Lung (tissue), 12 donors: ENCODE data around the gene HLA-DOA. TPM values are rescaled to one million over a fixed set of nuclear protein-coding genes. Genes with fewer than 3 reads are reported as not detected.

Experiments used
- ATAC-seq: fragments of 200-7000 bp; cut with Tn5 transposase; one replicate; pipeline ENCODE4 v1.9.1; 2020; ENCODE audit warnings: moderate number of reproducible peaks; ENCODE audit not compliant: insufficient read depth, low FRiP score
- DNase-seq, 3 donors: peaks; one replicate each; pipeline ENCODE4 v3.0.0-alpha.2; 2013 to 2017
- H3K27ac ChIP-seq, 2 donors: one replicate each; pipeline ENCODE4 v1.5.1; 2013; ENCODE audit warnings: mild to moderate bottlenecking in 2 of 2, moderate library complexity in 2 of 2, control low read depth in 1 of 2, inconsistent platforms in 1 of 2, low read depth in 1 of 2, low read length in 1 of 2
- H3K27me3 ChIP-seq, 3 donors: one replicate each; pipeline ENCODE4 v1.5.1; 2013; ENCODE audit warnings: low read length in 2 of 3; ENCODE audit not compliant: control insufficient read depth in 3 of 3, insufficient read depth in 3 of 3
- H3K36me3 ChIP-seq, 4 donors: one replicate each; pipeline ENCODE4 v1.5.1; 2013; ENCODE audit warnings: low read length in 4 of 4, mild to moderate bottlenecking in 1 of 4, moderate library complexity in 1 of 4; ENCODE audit not compliant: control insufficient read depth in 4 of 4, insufficient read depth in 4 of 4
- H3K4me1 ChIP-seq, 5 donors: one replicate each; pipeline ENCODE4 v1.5.1; 2013; ENCODE audit warnings: low read length in 5 of 5, mild to moderate bottlenecking in 2 of 5, moderate library complexity in 1 of 5; ENCODE audit not compliant: control insufficient read depth in 5 of 5, insufficient read depth in 5 of 5
- H3K4me3 ChIP-seq: one replicate; pipeline ENCODE4 v1.5.1; 2013; ENCODE audit warnings: mild to moderate bottlenecking, control low read depth, moderate library complexity
- H3K9ac ChIP-seq, 2 donors: one replicate each; pipeline ENCODE4 v1.5.1; 2013; ENCODE audit warnings: low read length in 2 of 2, control low read depth in 1 of 2; ENCODE audit not compliant: insufficient read depth in 1 of 2
- H3K9me3 ChIP-seq, 4 donors: one replicate each; pipeline ENCODE4 v1.5.1; 2013; ENCODE audit warnings: low read length in 3 of 4, mild to moderate bottlenecking in 1 of 4, moderate library complexity in 1 of 4; ENCODE audit not compliant: control insufficient read depth in 4 of 4, insufficient read depth in 3 of 4
- WGBS, 2 donors: extraction: QIAGEN DNeasy Blood & Tissue Kit; methylation state at CpG; one replicate each; pipeline ENCODE4 v1.1.7; 2013; 5-methylcytosine and 5-hydroxymethylcytosine counted together
- polyA plus RNA-seq, 2 donors: library from polyadenylated mRNA; stranded (reverse); fragments of 200-250 nt; gene quantifications; one replicate each; pipeline ENCODE4 v1.2.1, GENCODE V29; 2013
- total RNA-seq, 2 donors: library from RNA; depleted of rRNA in 1 of 2; stranded (reverse); fragments of >200 nt in 1 of 2; gene quantifications; one replicate each; pipeline ENCODE4 v1.2.1, GENCODE V29; 2014 to 2021
- TF ChIP-seq, protein P1 (sequence below): IDR thresholded peaks from 2 replicates; pipeline ENCODE4 v1.5.1; 2012; ENCODE audit warnings: mild to moderate bottlenecking; ENCODE audit errors: control extremely low read depth, extremely low read depth
- donor health status: control.
- donor health status: control.
- donor health status: Bipolar disorder and iron deficiency.
- donor health status: healthy.
- donor health status: DM: yes; HTN: yes; CAD: no.

Gene HLA-DOA
- total and polyA plus RNA-seq, 4 donors, result 4.6 to 26.4 (median 16.8) TPM

GRCh38 chr6:33023536-33023935 is 14.1 kb upstream of the HLA-DOA start:
- ATAC-seq, result no peak
- Histone ChIP-seq H3K4me1 (peaks cover 0 to 5% (median 4%) of the 10 kb centered on the region in 5 donors), H3K27ac (no peak overlapping the region), H3K9me3 (no peaks in the 10 kb centered on the region), H3K27me3 (no peaks in the 10 kb centered on the region), H3K9ac (no peak overlapping the region), H3K36me3 (no peaks in the 10 kb centered on the region), H3K4me3 (no peak overlapping the region)
- 63 to 65% methylated on average over 3 of the region's 3 CpGs for WGBS, 2 donors
- TF ChIP-seq, protein P1, sequence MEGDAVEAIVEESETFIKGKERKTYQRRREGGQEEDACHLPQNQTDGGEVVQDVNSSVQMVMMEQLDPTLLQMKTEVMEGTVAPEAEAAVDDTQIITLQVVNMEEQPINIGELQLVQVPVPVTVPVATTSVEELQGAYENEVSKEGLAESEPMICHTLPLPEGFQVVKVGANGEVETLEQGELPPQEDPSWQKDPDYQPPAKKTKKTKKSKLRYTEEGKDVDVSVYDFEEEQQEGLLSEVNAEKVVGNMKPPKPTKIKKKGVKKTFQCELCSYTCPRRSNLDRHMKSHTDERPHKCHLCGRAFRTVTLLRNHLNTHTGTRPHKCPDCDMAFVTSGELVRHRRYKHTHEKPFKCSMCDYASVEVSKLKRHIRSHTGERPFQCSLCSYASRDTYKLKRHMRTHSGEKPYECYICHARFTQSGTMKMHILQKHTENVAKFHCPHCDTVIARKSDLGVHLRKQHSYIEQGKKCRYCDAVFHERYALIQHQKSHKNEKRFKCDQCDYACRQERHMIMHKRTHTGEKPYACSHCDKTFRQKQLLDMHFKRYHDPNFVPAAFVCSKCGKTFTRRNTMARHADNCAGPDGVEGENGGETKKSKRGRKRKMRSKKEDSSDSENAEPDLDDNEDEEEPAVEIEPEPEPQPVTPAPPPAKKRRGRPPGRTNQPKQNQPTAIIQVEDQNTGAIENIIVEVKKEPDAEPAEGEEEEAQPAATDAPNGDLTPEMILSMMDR, result no peak
- DNase-seq, result no peak

DNA sequence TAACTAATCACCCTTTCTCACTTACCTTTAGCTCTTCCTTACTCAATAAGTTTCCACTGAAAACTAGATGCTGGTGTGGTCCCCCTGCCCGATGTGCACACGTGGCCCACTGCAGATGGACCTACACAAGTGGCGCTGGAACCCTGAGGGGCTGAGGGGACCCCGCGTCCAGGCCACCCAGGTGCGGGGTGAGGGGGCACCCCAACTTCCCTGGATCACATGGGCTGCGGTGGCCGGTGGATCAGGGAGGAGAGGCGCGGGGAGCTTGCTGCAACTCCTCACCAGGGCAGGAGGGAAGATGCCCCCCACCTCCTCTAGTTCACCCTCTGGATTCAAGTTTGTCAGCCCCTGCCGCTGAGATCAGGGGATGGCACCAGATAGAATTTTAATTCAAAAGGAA is 12.5 kb upstream of the HLA-DOA start:
- Histone ChIP-seq H3K9ac (no peak overlapping the region), H3K4me1 (peaks cover 0 to 5% (median 4%) of the 10 kb centered on the region in 5 donors), H3K36me3 (no peaks in the 10 kb centered on the region), H3K4me3 (no peak overlapping the region), H3K27me3 (peaks cover 0 to 3% (median 0%) of the 10 kb centered on the region in 3 donors), H3K9me3 (no peaks in the 10 kb centered on the region), H3K27ac (no peak overlapping the region)
- 92% methylated on average over 11 of the region's 11 CpGs for WGBS, 2 donors
- DNase-seq (no peak), ATAC-seq (no peak)
- TF ChIP-seq, protein P1, result no peak

GRCh38 chr6:33019372-33019771 is 10.0 kb upstream of the HLA-DOA start:
- no peak overlapping the region for H3K9ac ChIP-seq
- no peak for DNase-seq
- no peak for ATAC-seq
- peak overlapping the region; percentile 60 to 96 for H3K27ac ChIP-seq
- peaks cover 0 to 9% (median 4%) of the 10 kb centered on the region in 5 donors for H3K4me1 ChIP-seq
- H3K36me3 ChIP-seq, result no peaks in the 10 kb centered on the region
- H3K9me3 ChIP-seq, result no peaks in the 10 kb centered on the region
- H3K27me3 ChIP-seq, result peaks cover 0 to 3% (median 0%) of the 10 kb centered on the region in 3 donors
- TF ChIP-seq, protein P1, result no peak
- H3K4me3 ChIP-seq, result no peak overlapping the region

DNA sequence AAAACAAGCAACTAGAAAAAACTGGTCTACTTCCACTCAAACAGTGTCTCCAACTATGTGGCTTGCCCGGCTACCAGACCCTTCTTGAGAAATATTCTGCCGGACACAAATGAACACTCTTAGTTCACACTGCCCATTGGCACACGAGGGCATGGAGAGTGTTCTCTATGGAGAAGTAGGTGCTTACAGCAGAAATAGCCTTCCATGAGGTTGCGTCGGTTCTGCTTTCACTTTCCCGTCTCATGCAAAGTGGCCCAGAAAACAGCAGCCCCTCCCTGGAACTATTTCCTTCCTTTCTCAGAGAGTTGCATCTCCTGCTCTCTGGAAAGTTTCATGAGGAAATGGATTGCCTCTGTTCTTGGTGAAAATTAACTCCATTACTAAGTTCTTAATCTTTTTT is 9.5 kb upstream of the HLA-DOA start:
- 0 to 1% methylated on average over 6 of the region's 6 CpGs for WGBS, 2 donors
- ATAC-seq (peak; percentile 91), DNase-seq (peak; percentile 44 to 81 (median 56))
- Histone ChIP-seq H3K36me3 (no peaks in the 10 kb centered on the region), H3K27me3 (peaks cover 0 to 3% (median 0%) of the 10 kb centered on the region in 3 donors), H3K4me3 (no peak overlapping the region), H3K4me1 (peaks cover 0 to 9% (median 4%) of the 10 kb centered on the region in 5 donors), H3K9me3 (no peaks in the 10 kb centered on the region), H3K9ac (peak overlapping the region in 1 of 2 donors; percentile 8), H3K27ac (peak overlapping the region in 1 of 2 donors; percentile 96)
- TF ChIP-seq, protein P1, result no peak
